HepG2 (cell line): ENCODE measurements around the gene BIRC2. TPM values are rescaled to one million over a fixed set of nuclear protein-coding genes. Genes with fewer than 3 reads are reported as not detected.

Experiments used
- ATAC-seq: fragments of 200-7000 bp; cut with Tn5 transposase; 3 replicates; pipeline ENCODE4 v1.9.1; 2020; ENCODE audit warnings: mild to moderate bottlenecking, moderate library complexity
- BruUV-seq: library from RNA; stranded (reverse); fragments of 400-500 nt; replicated peaks from 2 replicates; lab custom pipeline; 2021; lab: Mats Ljungman, UMichigan
- CTCF ChIA-PET: fragments of 300-600 bp; formaldehyde crosslinking; extraction: SDS; loops from one replicate; lab custom pipeline; 2021; ENCODE audit warnings: low total read pairs, inconsistent platforms, low intra/inter-chr PET ratio; lab: Yijun Ruan, JAX
- POLR2A ChIA-PET: fragments of 350-600 bp; sonication (Branson Sonifier 250); formaldehyde crosslinking; loops from one replicate; lab custom pipeline; 2020; ENCODE audit warnings: antibody characterized with exemption, inconsistent platforms; lab: Yijun Ruan, JAX
- DNase-seq: peaks from one replicate; pipeline ENCODE4 v3.0.0-alpha.2; 2015; ENCODE audit warnings: low spot score
- FAIRE-seq: peaks from 3 replicates; lab custom pipeline; 2011; peaks lifted over from hg19 to GRCh38; lab: Jason Lieb, UNC
- H2AFZ ChIP-seq: one replicate; pipeline ENCODE4 v1.6.1; 2011; ENCODE audit warnings: low read length, inconsistent platforms
- H3K27ac ChIP-seq: fragments of 300-600 bp; 3 replicates; pipeline ENCODE4 v1.8.0; 2011; ENCODE audit warnings: mixed run types, mild to moderate bottlenecking, mixed read lengths, low read length, inconsistent platforms; ENCODE audit not compliant: insufficient read depth; ENCODE audit errors: extremely low read length
- H3K27me3 ChIP-seq, 2 experiments: fragments of 200-600 bp in 1 of 2; 2 replicates in 1 of 2; 3 replicates in 1 of 2; pipeline versions ENCODE4 v1.6.0 to v1.8.0; 2011; ENCODE audit warnings: low read length in 2 of 2, mild to moderate bottlenecking in 2 of 2, moderate library complexity in 2 of 2, inconsistent platforms in 1 of 2; ENCODE audit not compliant: insufficient read depth in 2 of 2, control insufficient read depth in 1 of 2
- H3K36me3 ChIP-seq, 2 experiments: fragments of 200-600 bp in 1 of 2; replicated peaks in 1 of 2; 2 replicates in 1 of 2; 3 replicates in 1 of 2; pipeline versions ENCODE4 v1.5.1 to v1.8.0; 2011; ENCODE audit warnings: low read length in 2 of 2, inconsistent platforms in 1 of 2; ENCODE audit not compliant: insufficient read depth in 2 of 2, control insufficient read depth in 1 of 2
- H3K4me1 ChIP-seq: 2 replicates; pipeline ENCODE4 v1.5.1; 2012; ENCODE audit warnings: low read length, inconsistent platforms; ENCODE audit not compliant: insufficient read depth
- H3K4me2 ChIP-seq: 2 replicates; pipeline ENCODE4 v1.6.0; 2011; ENCODE audit warnings: low read depth, low read length, inconsistent platforms
- H3K4me3 ChIP-seq, 3 experiments: fragments of 200-600 bp in 1 of 3; sonication (generic), shearing (Covaris generic) in 1 of 3; replicated peaks in 1 of 3; 2 replicates each; pipeline ENCODE4 v1.5.1; 2011 to 2016; ENCODE audit warnings: low read length in 3 of 3, inconsistent platforms in 2 of 3, low read depth in 2 of 3, mild to moderate bottlenecking in 2 of 3, control low read depth in 1 of 3, mixed read lengths in 1 of 3; ENCODE audit not compliant: insufficient read depth in 1 of 3
- H3K79me2 ChIP-seq: one replicate; pipeline ENCODE4 v1.6.1; 2011; ENCODE audit warnings: low read length, inconsistent platforms; ENCODE audit not compliant: insufficient read depth
- H3K9ac ChIP-seq: 2 replicates; pipeline ENCODE4 v1.6.0; 2011; ENCODE audit warnings: mild to moderate bottlenecking, low read depth, low read length, inconsistent platforms; ENCODE audit not compliant: insufficient read depth
- H3K9me3 ChIP-seq: 2 replicates; pipeline ENCODE4 v1.5.1; 2012; ENCODE audit warnings: mild to moderate bottlenecking, low read length
- H4K20me1 ChIP-seq: 2 replicates; pipeline ENCODE4 v1.6.0; 2011; ENCODE audit warnings: inconsistent platforms, mild to moderate bottlenecking, low read length, moderate library complexity; ENCODE audit not compliant: insufficient read depth
- HMG20A ChIP-seq: IDR thresholded peaks from 2 replicates; pipeline ENCODE4 v1.6.1; 2016; ENCODE audit warnings: borderline replicate concordance
- RBM22 ChIP-seq: fragments of 200-400 bp; formaldehyde crosslinking; optimal IDR thresholded peaks from 2 replicates; pipeline ENCODE3; 2017; ENCODE audit warnings: mild to moderate bottlenecking, low read length, moderate library complexity
- RBM39 ChIP-seq: fragments of 200-400 bp; formaldehyde crosslinking; IDR thresholded peaks from one replicate; pipeline ENCODE4 v1.6.1; 2018; ENCODE audit warnings: antibody characterized with exemption, mild to moderate bottlenecking, low read depth, low read length; ENCODE audit not compliant: poor library complexity, severe bottlenecking
- SPEN ChIP-seq: sonication (generic); formaldehyde crosslinking; IDR thresholded peaks from 2 replicates; pipeline ENCODE4 v1.5.1; 2020; ENCODE audit warnings: low read depth, mild to moderate bottlenecking, missing genetic modification reagents
- ZNF691 ChIP-seq: sonication (generic); formaldehyde crosslinking; IDR thresholded peaks from 2 replicates; pipeline ENCODE4 v1.4.0; 2020; ENCODE audit warnings: missing genetic modification reagents, low read depth, mild to moderate bottlenecking, borderline replicate concordance
- ZNF749 ChIP-seq: sonication (generic); formaldehyde crosslinking; IDR thresholded peaks from 2 replicates; pipeline ENCODE4 v1.8.0; 2022; ENCODE audit warnings: mild to moderate bottlenecking, missing genetic modification reagents, moderate library complexity, borderline replicate concordance
- WGBS: methylation state at CpG from one replicate; pipeline ENCODE4 v1.1.6; 2017; ENCODE audit warnings: low lambda C conversion rate; 5-methylcytosine and 5-hydroxymethylcytosine counted together
- in situ Hi-C: cut with HindIII; loops from 2 replicates; pipeline ENCODE4 v1.10.0; 2017; ENCODE audit warnings: low pct_unique_long_range_greater_than_20kb; ENCODE audit not compliant: extremely low pct_ligation_motif_present
- intact Hi-C: fragments of 100-400 bp; cut with micrococcal nuclease; formaldehyde crosslinking; loops from one replicate; pipeline ENCODE4 v1.10.0; 2022; ENCODE audit not compliant: unreplicated experiment
- polyA plus RNA-seq, 8 experiments: library from polyadenylated mRNA; depleted of rRNA in 3 of 8; stranded (reverse) in 7 of 8; unstranded in 1 of 8; fragments of >200 nt; fragmentation: Illumina TruSeq in 4 of 8; extraction: Trizol in 4 of 8; gene quantifications; 2 replicates each; pipeline versions ENCODE4 v1.2.1 to v1.2.3, GENCODE V29; 2011 to 2016; ENCODE audit warnings: low read depth in 4 of 8, missing spikeins in 1 of 8, mixed read lengths in 1 of 8; ENCODE audit not compliant: insufficient read depth in 1 of 8
- total RNA-seq, 5 experiments: library from RNA; depleted of rRNA; stranded (reverse); fragments of >200 nt; fragmentation: Illumina TruSeq; extraction: Trizol; gene quantifications; 2 replicates each; pipeline ENCODE4 v1.2.3, GENCODE V29; 2016; ENCODE audit warnings: low read depth in 1 of 5

The BIRC2 gene
- total and polyA plus RNA-seq, 2 of the 13 experiments (the other 11 are each of a cell fraction or from before 2014, with no cell fraction given), result 61.7 to 62.2 TPM

- H3K4me3 ChIP-seq, result no peak overlapping the region
- no peaks in the 10 kb centered on the region for H3K9me3 ChIP-seq
- H3K27me3 ChIP-seq, result no peaks in the 10 kb centered on the region
- H4K20me1 ChIP-seq, result peaks cover 100% of the 10 kb centered on the region
- TF ChIP-seq RBM39 (no peak), ZNF749 (CRISPR knock-in tag) (no peak), SPEN (no peak), RBM22 (peak; percentile 64), ZNF691 (CRISPR knock-in tag) (no peak)
- H3K79me2 ChIP-seq, result peaks cover 100% of the 10 kb centered on the region
- in situ Hi-C loops (no loop called here), intact Hi-C loops (no loop called here)
- no TSS peak for BruUV-seq
- no peak for DNase-seq
- no peak for FAIRE-seq
- H3K27ac ChIP-seq, result no peak overlapping the region
- peaks cover 85% of the 10 kb centered on the region for H3K4me1 ChIP-seq
- H2AFZ ChIP-seq, result no peak overlapping the region
- peaks cover 6 to 40% of the 10 kb centered on the region in 2 experiments; a peak in 4 of 5 replicates for H3K36me3 ChIP-seq
- WGBS, result 99% methylated on average over 2 of the region's 2 CpGs
- CTCF ChIA-PET, result no interaction called here
- no peak for ATAC-seq
- POLR2A ChIA-PET, result no interaction called here
- H3K9ac ChIP-seq, result no peak overlapping the region
- H3K4me2 ChIP-seq, result no peak overlapping the region
Observed at GRCh38 chr11:102416976-102417375, 70.0 kb downstream of the BIRC2 start.

GRCh38 chr11:102419181-102419580, 72.2 kb downstream of the BIRC2 start:
- Histone ChIP-seq H4K20me1 (peaks cover 100% of the 10 kb centered on the region), H3K9me3 (no peaks in the 10 kb centered on the region), H3K4me1 (peaks cover 85% of the 10 kb centered on the region), H3K4me2 (no peak overlapping the region), H3K27ac (no peak overlapping the region), H3K4me3 (no peak overlapping the region), H2AFZ (no peak overlapping the region), H3K36me3 (peaks cover 1 to 52% of the 10 kb centered on the region in 2 experiments; a peak in 4 of 5 replicates), H3K27me3 (no peaks in the 10 kb centered on the region), H3K9ac (no peak overlapping the region), H3K79me2 (peaks cover 100% of the 10 kb centered on the region)
- TSS peak; percentile 1 for BruUV-seq
- no peak for TF ChIP-seq HMG20A (CRISPR knock-in tag)
- WGBS, result 94% methylated on average over 3 of the region's 3 CpGs
- in situ Hi-C loops, result no loop called here
- ChIA-PET CTCF (no interaction called here), POLR2A (no interaction called here)
- no peak for DNase-seq
- no peak for ATAC-seq
- no peak for FAIRE-seq
- intact Hi-C loops, result no loop called here
